ENCODE measurements around the gene ZMYND8.

ZMYND8 gene

DNA sequence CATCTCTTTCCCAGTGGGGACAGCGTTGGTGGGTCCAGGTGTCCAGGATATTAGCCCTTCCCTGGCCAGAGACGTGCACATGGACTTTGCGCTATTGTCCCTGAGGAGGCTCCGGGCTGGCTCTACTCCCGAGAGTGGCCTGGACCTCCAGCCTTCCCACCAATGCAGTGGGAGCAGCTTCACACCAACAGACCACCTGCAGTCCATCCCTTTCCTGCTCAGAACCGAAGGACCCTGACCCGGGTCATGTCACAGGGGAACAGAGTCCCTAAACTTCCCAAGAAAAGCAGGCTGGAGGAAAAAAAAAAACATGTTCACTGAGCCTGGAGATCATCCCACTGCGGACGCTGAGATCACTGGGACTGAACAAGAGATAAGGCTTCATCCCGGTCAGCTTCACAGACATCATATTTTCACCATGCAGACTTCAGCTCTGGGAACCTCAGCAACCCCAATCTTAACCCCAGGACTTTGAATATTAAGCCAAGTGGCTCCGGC lies 18.3 kb downstream of the ZMYND8 start:
- 95 to 97% methylated on average over 10 to 11 of the region's 11 CpGs for WGBS, 2 experiments (ENCODE audit: insufficient coverage in 2 of 2)
- Histone ChIP-seq H3K4me3 (ENCODE audit: extremely low read depth, insufficient read depth, low read length, poor library complexity, severe bottlenecking) (no peak overlapping the region), H3K27ac (ENCODE audit: low read depth, low read length, severe bottlenecking) (peak overlapping the region; percentile 36), H3K9me3 (ENCODE audit: control insufficient read depth, low read length) (no peaks in the 10 kb centered on the region), H3K36me3 (ENCODE audit: control insufficient read depth, insufficient read depth, low read length) (peaks cover 91% of the 10 kb centered on the region), H3K4me1 (ENCODE audit: control insufficient read depth, insufficient read depth, low read length, poor library complexity, severe bottlenecking) (peaks cover 46% of the 10 kb centered on the region)

DNA sequence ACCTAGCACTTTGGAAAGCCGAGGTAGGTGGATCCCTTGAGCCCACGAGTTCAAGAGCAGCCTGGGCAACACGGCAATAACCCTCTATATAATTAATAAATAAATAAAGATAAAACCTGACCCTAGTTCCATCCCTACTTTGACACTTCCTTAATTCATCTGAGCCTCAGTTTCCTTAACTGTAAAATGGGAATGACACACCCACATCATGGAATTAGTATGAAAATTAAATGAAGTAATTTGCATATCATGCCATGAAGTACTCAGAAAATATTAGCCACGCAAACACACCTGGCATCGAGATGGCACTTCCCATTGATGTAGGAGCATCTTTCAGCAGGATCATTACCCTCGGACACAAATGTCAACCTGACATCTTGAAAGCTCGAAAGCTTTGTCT lies 19.1 kb downstream of the ZMYND8 start:
- H3K9me3 ChIP-seq (ENCODE audit: control insufficient read depth, low read length), result no peaks in the 10 kb centered on the region
- no peak overlapping the region for H3K27ac ChIP-seq (ENCODE audit: low read depth, low read length, severe bottlenecking)
- H3K4me3 ChIP-seq (ENCODE audit: extremely low read depth, insufficient read depth, low read length, poor library complexity, severe bottlenecking), result no peak overlapping the region
- peaks cover 92% of the 10 kb centered on the region for H3K36me3 ChIP-seq (ENCODE audit: control insufficient read depth, insufficient read depth, low read length)
- peaks cover 50% of the 10 kb centered on the region for H3K4me1 ChIP-seq (ENCODE audit: control insufficient read depth, insufficient read depth, low read length, poor library complexity, severe bottlenecking)
- 98% methylated on average over 4 to 6 of the region's 7 CpGs for WGBS, 2 experiments (ENCODE audit: insufficient coverage in 2 of 2)

DNA sequence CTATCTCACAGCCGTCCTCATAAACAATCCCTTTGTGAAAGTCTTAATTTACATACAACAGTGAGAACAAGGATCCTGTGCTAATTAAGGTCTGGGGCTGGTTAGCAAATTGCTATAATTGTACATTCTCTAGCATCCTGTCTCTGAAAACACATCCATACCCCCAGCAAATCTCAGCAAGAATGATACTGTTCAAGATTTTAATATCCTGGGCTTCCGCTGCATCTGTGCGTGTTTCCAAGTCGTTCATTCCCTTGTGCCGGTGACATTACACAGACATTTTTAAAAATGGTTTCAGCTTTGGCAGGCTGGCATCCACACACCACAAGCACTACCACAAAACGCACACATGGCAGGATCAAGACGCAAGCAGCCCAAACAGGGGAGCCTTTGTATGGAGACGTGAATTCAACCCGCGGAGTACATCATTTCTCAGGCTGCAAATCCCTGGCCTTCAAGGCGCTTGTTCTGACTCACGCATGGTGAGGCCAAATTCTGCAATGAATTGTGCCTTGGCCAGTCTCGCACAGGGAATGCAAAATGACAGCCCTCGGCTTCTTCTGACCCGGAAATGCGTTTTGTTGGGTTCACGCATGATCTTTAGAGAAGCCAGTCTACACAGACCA lies 20.3 kb downstream of the ZMYND8 start:
- Histone ChIP-seq H3K36me3 (ENCODE audit: control insufficient read depth, insufficient read depth, low read length) (peaks cover 90% of the 10 kb centered on the region), H3K27ac (ENCODE audit: low read depth, low read length, severe bottlenecking) (peak overlapping the region; percentile 47), H3K4me1 (ENCODE audit: control insufficient read depth, insufficient read depth, low read length, poor library complexity, severe bottlenecking) (peaks cover 60% of the 10 kb centered on the region), H3K4me3 (ENCODE audit: extremely low read depth, insufficient read depth, low read length, poor library complexity, severe bottlenecking) (no peak overlapping the region), H3K9me3 (ENCODE audit: control insufficient read depth, low read length) (no peaks in the 10 kb centered on the region)
- WGBS, 2 experiments (ENCODE audit: insufficient coverage in 2 of 2), result 89 to 94% methylated on average over 14 to 15 of the region's 17 CpGs

DNA sequence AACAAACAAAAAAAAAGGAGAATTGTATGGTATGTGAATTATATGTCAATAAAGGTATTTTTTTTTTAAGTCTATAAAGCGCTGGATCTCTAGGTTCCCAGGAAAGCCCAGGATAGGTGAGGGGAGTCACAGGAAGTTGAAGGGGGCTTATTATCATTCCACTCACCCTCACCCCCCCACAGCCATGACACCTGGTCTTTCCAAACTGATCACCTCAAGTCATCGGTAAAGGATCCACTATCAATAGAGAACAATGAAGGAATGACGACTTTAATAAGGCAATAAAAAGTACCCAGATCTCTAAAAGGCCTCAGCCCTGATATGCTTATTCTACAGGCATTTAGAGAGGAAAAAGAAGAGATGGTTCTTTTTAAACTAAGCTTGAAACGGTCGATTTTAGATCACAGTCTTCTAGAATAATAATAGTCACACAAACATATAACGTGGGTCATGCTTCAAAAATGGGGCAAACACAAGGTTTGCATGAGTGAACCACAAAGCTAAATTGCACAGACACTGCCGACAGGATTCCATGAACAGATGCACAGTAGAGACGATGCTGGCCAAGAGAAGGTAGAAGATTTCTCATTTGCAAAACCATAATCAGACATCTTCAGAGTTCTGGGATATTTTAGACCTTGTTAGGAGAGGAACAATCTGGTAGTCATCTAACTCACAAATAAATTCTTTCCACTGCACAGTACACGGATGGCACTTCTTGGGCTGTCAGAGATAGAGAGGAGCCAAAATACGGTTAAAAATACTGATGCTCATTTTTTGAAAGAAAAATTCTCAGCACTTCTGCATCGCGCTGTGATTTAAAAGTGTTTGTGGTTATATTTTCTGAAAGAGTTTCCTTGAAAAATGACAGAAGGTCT lies 21.0 kb downstream of the ZMYND8 start:
- H3K4me1 ChIP-seq (ENCODE audit: control insufficient read depth, insufficient read depth, low read length, poor library complexity, severe bottlenecking), result peaks cover 67% of the 10 kb centered on the region
- H3K4me3 ChIP-seq (ENCODE audit: extremely low read depth, insufficient read depth, low read length, poor library complexity, severe bottlenecking), result no peak overlapping the region
- H3K36me3 ChIP-seq (ENCODE audit: control insufficient read depth, insufficient read depth, low read length), result peaks cover 89% of the 10 kb centered on the region
- WGBS, 2 experiments (ENCODE audit: insufficient coverage in 2 of 2), result 96 to 97% methylated on average over 3 to 5 of the region's 12 CpGs
- no peaks in the 10 kb centered on the region for H3K9me3 ChIP-seq (ENCODE audit: control insufficient read depth, low read length)
- peak overlapping the region; percentile 47 for H3K27ac ChIP-seq (ENCODE audit: low read depth, low read length, severe bottlenecking)

DNA sequence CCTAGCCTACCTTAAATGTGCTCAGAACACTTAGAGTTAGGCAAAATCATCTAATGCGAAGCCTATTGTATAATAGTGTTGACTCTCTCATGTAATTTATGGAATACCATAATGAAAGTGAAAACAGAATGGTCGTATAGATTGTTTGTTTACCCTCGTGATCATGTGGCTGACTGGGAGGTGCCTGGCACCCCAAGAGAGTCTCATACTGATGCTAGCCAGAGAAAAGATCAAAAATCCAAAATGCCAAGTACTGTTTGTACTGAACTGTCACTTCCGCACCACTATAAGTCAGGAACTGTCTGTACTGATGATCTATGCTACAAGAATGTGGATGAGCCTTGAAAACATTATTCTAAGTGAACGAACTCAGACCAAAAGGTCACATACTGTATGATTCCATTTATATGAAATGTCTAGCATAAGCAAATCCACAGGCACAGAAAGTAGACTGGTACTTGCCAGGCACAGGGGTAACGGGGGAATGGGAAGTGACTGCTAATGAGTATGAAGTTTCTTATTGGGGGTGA lies 22.4 kb downstream of the ZMYND8 start:
- Histone ChIP-seq H3K9me3 (ENCODE audit: control insufficient read depth, low read length) (no peaks in the 10 kb centered on the region), H3K4me3 (ENCODE audit: extremely low read depth, insufficient read depth, low read length, poor library complexity, severe bottlenecking) (no peak overlapping the region), H3K36me3 (ENCODE audit: control insufficient read depth, insufficient read depth, low read length) (peaks cover 88% of the 10 kb centered on the region), H3K27ac (ENCODE audit: low read depth, low read length, severe bottlenecking) (peak overlapping the region; percentile 55), H3K4me1 (ENCODE audit: control insufficient read depth, insufficient read depth, low read length, poor library complexity, severe bottlenecking) (peaks cover 65% of the 10 kb centered on the region)
- 94 to 96% methylated on average over 3 of the region's 6 CpGs for WGBS, 2 experiments (ENCODE audit: insufficient coverage in 2 of 2)

- Histone ChIP-seq H3K4me1 (ENCODE audit: control insufficient read depth, insufficient read depth, low read length, poor library complexity, severe bottlenecking) (peaks cover 63% of the 10 kb centered on the region), H3K36me3 (ENCODE audit: control insufficient read depth, insufficient read depth, low read length) (peaks cover 87% of the 10 kb centered on the region), H3K9me3 (ENCODE audit: control insufficient read depth, low read length) (no peaks in the 10 kb centered on the region), H3K27ac (ENCODE audit: low read depth, low read length, severe bottlenecking) (peak overlapping the region; percentile 75), H3K4me3 (ENCODE audit: extremely low read depth, insufficient read depth, low read length, poor library complexity, severe bottlenecking) (no peak overlapping the region)
- 95% methylated on average over 6 of the region's 8 CpGs for WGBS, 2 experiments (ENCODE audit: insufficient coverage in 2 of 2)
Observed at GRCh38 chr20:47332381-47333206, 23.9 kb downstream of the ZMYND8 start.

- Histone ChIP-seq H3K4me3 (ENCODE audit: extremely low read depth, insufficient read depth, low read length, poor library complexity, severe bottlenecking) (no peak overlapping the region), H3K9me3 (ENCODE audit: control insufficient read depth, low read length) (no peaks in the 10 kb centered on the region), H3K36me3 (ENCODE audit: control insufficient read depth, insufficient read depth, low read length) (peaks cover 83% of the 10 kb centered on the region), H3K4me1 (ENCODE audit: control insufficient read depth, insufficient read depth, low read length, poor library complexity, severe bottlenecking) (peaks cover 54% of the 10 kb centered on the region), H3K27ac (ENCODE audit: low read depth, low read length, severe bottlenecking) (peak overlapping the region; percentile 75)
- 92 to 94% methylated on average over 10 of the region's 10 CpGs for WGBS, 2 experiments (ENCODE audit: insufficient coverage in 2 of 2)
Observed at GRCh38 chr20:47330933-47331708, 25.4 kb downstream of the ZMYND8 start.

- H3K9me3 ChIP-seq (ENCODE audit: control insufficient read depth, low read length), result no peaks in the 10 kb centered on the region
- no peak overlapping the region for H3K27ac ChIP-seq (ENCODE audit: low read depth, low read length, severe bottlenecking)
- WGBS, 2 experiments (ENCODE audit: insufficient coverage in 2 of 2), result 88 to 100% methylated on average over 2 of the region's 3 CpGs
- peaks cover 44% of the 10 kb centered on the region for H3K4me1 ChIP-seq (ENCODE audit: control insufficient read depth, insufficient read depth, low read length, poor library complexity, severe bottlenecking)
- H3K4me3 ChIP-seq (ENCODE audit: extremely low read depth, insufficient read depth, low read length, poor library complexity, severe bottlenecking), result no peak overlapping the region
- H3K36me3 ChIP-seq (ENCODE audit: control insufficient read depth, insufficient read depth, low read length), result peaks cover 80% of the 10 kb centered on the region
Observed at GRCh38 chr20:47330071-47330470, 26.4 kb downstream of the ZMYND8 start.

- Histone ChIP-seq H3K36me3 (ENCODE audit: control insufficient read depth, insufficient read depth, low read length) (peaks cover 82% of the 10 kb centered on the region), H3K4me1 (ENCODE audit: control insufficient read depth, insufficient read depth, low read length, poor library complexity, severe bottlenecking) (peaks cover 34% of the 10 kb centered on the region), H3K9me3 (ENCODE audit: control insufficient read depth, low read length) (no peaks in the 10 kb centered on the region), H3K4me3 (ENCODE audit: extremely low read depth, insufficient read depth, low read length, poor library complexity, severe bottlenecking) (no peak overlapping the region), H3K27ac (ENCODE audit: low read depth, low read length, severe bottlenecking) (no peak overlapping the region)
- WGBS, 2 experiments (ENCODE audit: insufficient coverage in 2 of 2), result 71% methylated on average over 1 of the region's 1 CpG; no CpG with 5 or more reads in 1 of the 2 experiments
Observed at GRCh38 chr20:47328129-47328528, 28.4 kb downstream of the ZMYND8 start.
